Heart left ventricle (tissue), 16 donors: Measurements from ENCODE around the gene NEURL4. TPM values are rescaled to one million over a fixed set of nuclear protein-coding genes. Genes with fewer than 3 reads are reported as not detected.

ENCODE experiments used
- ATAC-seq, 4 donors: fragments of 200-7000 bp; cut with Tn5 transposase; one replicate each; pipeline ENCODE4 v1.9.1; 2020 to 2022; ENCODE audit warnings: moderate library complexity in 4 of 4, mild to moderate bottlenecking in 3 of 4, moderate number of reproducible peaks in 1 of 4
- DNase-seq, 5 donors: peaks; one replicate each; pipeline ENCODE4 v3.0.0-alpha.2; 2020
- H3K27ac ChIP-seq, 12 donors: fragments of 200-600 bp; sonication (generic) in 4 of 12; one replicate each; pipeline versions ENCODE4 v1.5.0 to v1.8.0; 2016 to 2022; ENCODE audit warnings: mild to moderate bottlenecking in 2 of 12
- H3K27me3 ChIP-seq, 9 donors: fragments of 200-600 bp; sonication (generic) in 2 of 9; one replicate each; pipeline versions ENCODE4 v1.5.1 to v1.8.0; 2016 to 2022; ENCODE audit warnings: mild to moderate bottlenecking in 3 of 9
- H3K36me3 ChIP-seq, 9 donors: fragments of 200-600 bp; sonication (generic) in 2 of 9; one replicate each; pipeline versions ENCODE4 v1.5.0 to v1.8.0; 2018 to 2022; ENCODE audit warnings: mild to moderate bottlenecking in 2 of 9
- H3K4me1 ChIP-seq, 12 donors: fragments of 200-600 bp; sonication (generic) in 4 of 12; one replicate each; pipeline versions ENCODE4 v1.5.0 to v1.8.0; 2016 to 2022; ENCODE audit warnings: mild to moderate bottlenecking in 3 of 12
- H3K4me3 ChIP-seq, 12 donors: fragments of 200-600 bp; sonication (generic) in 4 of 12; one replicate each; pipeline versions ENCODE4 v1.5.0 to v1.8.0; 2017 to 2022; ENCODE audit warnings: mild to moderate bottlenecking in 9 of 12, moderate library complexity in 4 of 12
- H3K9me3 ChIP-seq, 12 donors: fragments of 200-600 bp; sonication (generic) in 4 of 12; one replicate each; pipeline versions ENCODE4 v1.5.0 to v1.8.0; 2016 to 2022; ENCODE audit warnings: mild to moderate bottlenecking in 1 of 12
- CTCF ChIP-seq, 12 donors: fragments of 200-600 bp; sonication (generic) in 4 of 12; IDR thresholded peaks; one replicate each; pipeline versions ENCODE4 v1.5.0 to v1.8.0; 2018 to 2022; ENCODE audit warnings: antibody characterized with exemption in 12 of 12, mild to moderate bottlenecking in 5 of 12
- POLR2A ChIP-seq, 2 donors: fragments of 450-650 bp; IDR thresholded peaks; one replicate each; pipeline ENCODE4 v1.6.1; 2017; ENCODE audit warnings: antibody characterized with exemption in 2 of 2, mild to moderate bottlenecking in 2 of 2, moderate library complexity in 2 of 2
- WGBS, 4 donors: extraction: QIAGEN DNeasy Blood & Tissue Kit in 2 of 4; methylation state at CpG; one replicate each; pipeline versions ENCODE4 v1.1.5 to v1.1.7; 2013 to 2018; 5-methylcytosine and 5-hydroxymethylcytosine counted together
- intact Hi-C, 10 donors: fragments of 100-400 bp; cut with DNase I; formaldehyde crosslinking; loops; one replicate each; pipeline versions ENCODE4 v1.11.1 to v1.14.2; 2022
- polyA plus RNA-seq, 2 donors: library from polyadenylated mRNA; stranded (reverse); fragments of 200-250 nt; gene quantifications; one replicate each; pipeline ENCODE4 v1.2.3, GENCODE V29; 2013
- total RNA-seq, 9 donors: library from RNA; depleted of rRNA in 2 of 9; stranded (reverse); fragments of >200 nt in 2 of 9; fragmentation: NEBNext Ultra II Directional in 3 of 9; extraction: Animal tissue kit (Norgen Biotek cat#: 25700) in 3 of 9; gene quantifications; one replicate each; pipeline versions ENCODE4 v1.1.0 to v1.2.4, GENCODE V29; 2016 to 2023
- donor health status: ischemic (EF 13 %, LVEDD 7.1; RV severe dilation, severe dysfunction).
- donor health status: healthy with polysubstance abuse.
- donor health status: DM: no; HTN: yes; CAD: no.
- donor health status: DM: no; HTN: no; CAD: no.
- donor health status: ischemic (EF 25% LVEDD 6.9; RV normal size, moderate dysfunction).
- donor health status: ischemic (EF 25% LVEDD 5.7; RV mildly dilated, moderate dysfunction).
- donor health status: healthy.
- donor health status: DM: yes; HTN: yes; CAD: no.
- donor health status: ischemic (EF 35%, LVEDD 5.7; RV mildly dilated, moderate dysfunction).
- donor health status: nonischemic (EF 11% LVEDD 7.7; RV severe dilation, severe dysfunction).
- donor health status: DM: yes; HTN: yes; CAD: no.
- donor health status: PGD.
- donor health status: ischemic (EF 29% LVEDD 5.4; RV normal size, mild dysfunction).
- donor health status: nonischemic (EF 23%, LVEDD 6.1; RV moderate dilation, normal function).

Gene NEURL4
- total and polyA plus RNA-seq, 11 donors = 13.6 to 39.2 (median 27.6) TPM

DNA sequence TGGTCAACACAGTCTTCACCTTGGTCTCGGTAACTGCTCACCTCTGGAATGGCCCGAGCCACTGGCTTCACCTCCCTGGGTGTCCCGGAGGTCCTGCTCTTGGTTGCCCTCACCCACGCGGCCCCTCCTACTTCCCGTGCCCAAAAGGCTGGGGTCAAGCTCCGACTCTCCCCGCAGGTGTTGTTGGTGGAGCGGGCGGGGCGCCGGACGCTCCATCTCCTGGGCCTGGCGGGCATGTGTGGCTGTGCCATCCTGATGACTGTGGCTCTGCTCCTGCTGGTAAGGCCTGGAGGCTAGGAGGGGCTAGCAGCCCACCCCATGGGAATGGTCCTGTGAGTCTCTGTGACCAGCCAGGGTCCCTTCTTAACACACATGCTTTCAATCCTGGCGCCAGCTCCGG lies 44.2 kb downstream of the NEURL4 start:
- Histone ChIP-seq H3K27ac (peak overlapping the region in 2 of 12 donors; percentile 97), H3K9me3 (no peaks in the 10 kb centered on the region), H3K4me1 (peaks cover 4 to 49% (median 23%) of the 10 kb centered on the region in 12 donors), H3K4me3 (no peak overlapping the region), H3K36me3 (peaks cover 0 to 46% (median 13%) of the 10 kb centered on the region in 9 donors), H3K27me3 (peaks cover 0 to 26% (median 5%) of the 10 kb centered on the region in 9 donors)
- no peak for TF ChIP-seq POLR2A (IDR thresholded peaks at IDR 0.05)
- no peak for TF ChIP-seq CTCF (IDR thresholded peaks at IDR 0.05)
- DNase-seq = no peak
- WGBS, 4 donors = 87 to 92% (median 92%) methylated on average over 15 to 16 of the region's 16 CpGs
- ATAC-seq = no peak
- intact Hi-C loops = loop anchor here in 4 of 10 donors (5.0 to 10.0 kb wide), 2 partner anchors 60 to 62 kb away; no protein-coding TSS in a partner anchor

- intact Hi-C loops = loop anchor here in 5 of 10 donors (1.0 to 10.0 kb wide), 3 partner anchors 9 to 64 kb away; no protein-coding TSS in a partner anchor
- H3K36me3 ChIP-seq = peaks cover 0 to 46% (median 13%) of the 10 kb centered on the region in 9 donors
- no peaks in the 10 kb centered on the region for H3K9me3 ChIP-seq
- peak overlapping the region; percentile 84 to 99 (median 96) for H3K27ac ChIP-seq
- DNase-seq (no peak), ATAC-seq (no peak)
- 63 to 71% (median 67%) methylated on average over 17 to 18 of the region's 18 CpGs for WGBS, 4 donors
- TF ChIP-seq CTCF (IDR thresholded peaks at IDR 0.05) = no peak
- TF ChIP-seq POLR2A (IDR thresholded peaks at IDR 0.05) = no peak
- H3K4me1 ChIP-seq = peaks cover 4 to 49% (median 21%) of the 10 kb centered on the region in 12 donors
- peak overlapping the region in 11 of 12 donors; percentile 19 to 76 (median 65) for H3K4me3 ChIP-seq
- H3K27me3 ChIP-seq = peaks cover 0 to 24% (median 3%) of the 10 kb centered on the region in 9 donors
Measured at GRCh38 chr17:7283471-7284216, 45.5 kb downstream of the NEURL4 start.

GRCh38 chr17:7282752-7283321 lies 46.3 kb downstream of the NEURL4 start:
- Histone ChIP-seq H3K27me3 (peaks cover 0 to 24% (median 3%) of the 10 kb centered on the region in 9 donors), H3K9me3 (no peaks in the 10 kb centered on the region), H3K4me1 (peaks cover 4 to 49% (median 21%) of the 10 kb centered on the region in 12 donors), H3K4me3 (peak overlapping the region; percentile 19 to 76 (median 64)), H3K27ac (peak overlapping the region; percentile 84 to 99 (median 96)), H3K36me3 (peaks cover 0 to 43% (median 13%) of the 10 kb centered on the region in 9 donors)
- DNase-seq = no peak
- ATAC-seq = no peak
- 33 to 40% (median 34%) methylated on average over 6 of the region's 6 CpGs for WGBS, 4 donors
- TF ChIP-seq POLR2A (IDR thresholded peaks at IDR 0.05) (no peak), CTCF (IDR thresholded peaks at IDR 0.05) (peak in 1 of 12 donors; percentile 8)
- intact Hi-C loops = loop anchor here in 5 of 10 donors (1.0 to 10.0 kb wide), 3 partner anchors 9 to 64 kb away; no protein-coding TSS in a partner anchor
